ENCODE measurements around the gene SSBP2. TPM values are rescaled to one million over a fixed set of nuclear protein-coding genes. Genes with fewer than 3 reads are reported as not detected.

SSBP2 gene
- total RNA-seq, 4 donors from 2014 or later: 10.9 to 22.3 (median 14.9) TPM

DNA sequence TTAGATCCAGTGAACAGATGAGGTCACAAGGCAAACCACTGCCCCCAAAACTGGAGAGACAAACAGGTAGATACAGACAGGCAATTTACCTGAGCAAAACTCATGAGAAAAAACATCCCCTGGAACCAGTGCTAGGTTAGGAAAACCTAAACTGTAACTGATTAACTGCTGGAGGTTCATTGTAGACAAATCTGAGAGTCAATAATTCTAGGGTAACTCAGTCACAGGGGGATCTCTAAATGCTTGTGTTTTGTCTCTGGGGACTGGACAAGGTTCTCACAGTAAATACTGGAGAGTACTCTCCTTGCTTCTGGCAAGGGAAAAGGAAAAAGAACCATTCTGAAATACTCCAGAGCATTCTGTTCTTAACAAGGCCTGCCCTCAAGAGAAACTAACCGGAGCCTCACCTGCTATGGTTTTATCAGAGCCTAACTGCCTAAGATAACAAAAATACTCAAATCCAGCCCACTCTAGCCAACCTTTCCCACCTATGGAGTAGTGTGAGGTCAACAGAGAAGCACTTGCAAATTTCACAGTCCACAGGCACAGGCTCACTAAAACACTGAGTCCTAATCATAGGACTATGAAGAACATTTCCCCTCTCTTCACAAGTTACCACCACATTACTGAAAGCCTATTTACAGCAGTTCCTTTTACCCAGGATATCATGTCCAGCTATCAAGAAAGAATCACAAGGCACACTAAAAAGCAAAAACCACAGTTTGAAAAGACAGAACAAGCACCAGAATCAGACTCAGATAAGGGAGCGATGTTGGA lies 217.1 kb downstream of the SSBP2 start:
- Histone ChIP-seq H3K9me3 (no peaks in the 10 kb centered on the region), H3K36me3 (no peaks in the 10 kb centered on the region), H3K4me3 (no peak overlapping the region), H3K27me3 (no peaks in the 10 kb centered on the region), H3K27ac (no peak overlapping the region), H3K4me1 (no peaks in the 10 kb centered on the region)
- DNase-seq: no peak
- TF ChIP-seq, protein P1, sequence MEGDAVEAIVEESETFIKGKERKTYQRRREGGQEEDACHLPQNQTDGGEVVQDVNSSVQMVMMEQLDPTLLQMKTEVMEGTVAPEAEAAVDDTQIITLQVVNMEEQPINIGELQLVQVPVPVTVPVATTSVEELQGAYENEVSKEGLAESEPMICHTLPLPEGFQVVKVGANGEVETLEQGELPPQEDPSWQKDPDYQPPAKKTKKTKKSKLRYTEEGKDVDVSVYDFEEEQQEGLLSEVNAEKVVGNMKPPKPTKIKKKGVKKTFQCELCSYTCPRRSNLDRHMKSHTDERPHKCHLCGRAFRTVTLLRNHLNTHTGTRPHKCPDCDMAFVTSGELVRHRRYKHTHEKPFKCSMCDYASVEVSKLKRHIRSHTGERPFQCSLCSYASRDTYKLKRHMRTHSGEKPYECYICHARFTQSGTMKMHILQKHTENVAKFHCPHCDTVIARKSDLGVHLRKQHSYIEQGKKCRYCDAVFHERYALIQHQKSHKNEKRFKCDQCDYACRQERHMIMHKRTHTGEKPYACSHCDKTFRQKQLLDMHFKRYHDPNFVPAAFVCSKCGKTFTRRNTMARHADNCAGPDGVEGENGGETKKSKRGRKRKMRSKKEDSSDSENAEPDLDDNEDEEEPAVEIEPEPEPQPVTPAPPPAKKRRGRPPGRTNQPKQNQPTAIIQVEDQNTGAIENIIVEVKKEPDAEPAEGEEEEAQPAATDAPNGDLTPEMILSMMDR (IDR thresholded peaks at IDR 0.05): no peak
- TF ChIP-seq POLR2A (IDR thresholded peaks at IDR 0.05): no peak

DNA sequence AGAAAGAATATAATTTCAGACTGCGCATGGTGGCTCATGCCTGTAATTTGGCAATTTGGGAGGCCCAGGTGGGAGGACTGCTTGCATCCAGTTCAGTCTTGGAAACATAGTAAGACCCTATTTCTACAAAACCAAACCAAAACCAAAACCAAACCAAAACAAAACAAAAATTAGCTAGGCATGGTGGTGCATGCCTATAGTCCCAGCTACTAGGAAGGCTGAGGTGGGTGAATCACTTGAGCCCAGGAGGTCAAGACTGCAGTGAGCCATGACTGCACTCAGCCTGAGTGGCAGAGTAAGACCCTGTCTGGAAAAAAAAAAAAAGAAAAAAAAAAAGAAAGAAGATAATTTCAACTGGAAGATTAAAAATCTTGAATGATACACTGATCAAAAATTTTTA lies 220.0 kb downstream of the SSBP2 start:
- Histone ChIP-seq H3K9me3 (no peaks in the 10 kb centered on the region), H3K27ac (no peak overlapping the region), H3K4me1 (no peaks in the 10 kb centered on the region), H3K4me3 (no peak overlapping the region), H3K36me3 (no peaks in the 10 kb centered on the region), H3K27me3 (no peaks in the 10 kb centered on the region)
- no peak for DNase-seq
- no peak for TF ChIP-seq POLR2A (IDR thresholded peaks at IDR 0.05)
- TF ChIP-seq, protein P1 (IDR thresholded peaks at IDR 0.05): no peak

DNA sequence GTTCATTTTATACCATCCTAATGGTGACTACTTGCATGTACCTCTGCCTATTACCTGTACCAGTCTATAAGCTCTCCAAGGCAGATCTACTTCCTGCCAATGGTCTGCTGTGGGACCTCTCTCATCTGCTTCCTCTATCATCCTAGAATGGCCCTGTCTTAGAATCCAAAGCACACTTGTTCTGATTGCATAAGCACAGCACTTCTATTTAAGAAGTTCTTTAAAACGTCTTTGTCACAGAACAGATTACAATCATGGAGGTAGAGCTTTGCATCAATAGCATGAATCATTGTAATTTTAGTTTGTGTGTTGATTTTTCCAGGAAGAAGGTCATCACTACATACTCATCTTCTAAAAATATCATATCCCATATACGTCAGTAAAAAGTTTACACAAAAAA lies 225.2 kb downstream of the SSBP2 start:
- no peaks in the 10 kb centered on the region for H3K9me3 ChIP-seq
- DNase-seq: no peak
- no peak overlapping the region for H3K27ac ChIP-seq
- TF ChIP-seq, protein P1 (IDR thresholded peaks at IDR 0.05): no peak
- no peak for TF ChIP-seq POLR2A (IDR thresholded peaks at IDR 0.05)
- H3K4me3 ChIP-seq: no peak overlapping the region
- no peaks in the 10 kb centered on the region for H3K27me3 ChIP-seq
- H3K4me1 ChIP-seq: no peaks in the 10 kb centered on the region
- H3K36me3 ChIP-seq: no peaks in the 10 kb centered on the region

DNA sequence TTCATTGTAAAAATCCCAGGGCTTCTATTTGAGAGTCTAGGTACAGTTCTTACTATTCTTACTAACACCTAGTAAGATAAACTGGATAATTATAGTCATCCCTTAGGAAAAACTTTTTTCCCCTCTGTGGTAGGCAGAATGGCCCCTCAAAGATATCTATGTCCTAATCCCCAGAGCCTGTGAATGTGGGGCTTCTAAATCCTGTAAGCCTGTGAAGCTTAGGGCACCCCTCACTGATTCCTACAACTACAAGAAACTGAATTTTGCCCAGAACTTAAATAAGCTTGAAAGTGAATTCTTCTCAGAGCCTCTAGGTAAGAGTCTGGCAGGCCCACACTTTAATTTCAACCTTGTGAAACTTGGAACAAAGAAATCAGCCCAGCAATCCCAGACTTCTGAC lies 226.9 kb downstream of the SSBP2 start:
- no peaks in the 10 kb centered on the region for H3K27me3 ChIP-seq
- no peak overlapping the region for H3K27ac ChIP-seq
- H3K36me3 ChIP-seq: no peaks in the 10 kb centered on the region
- H3K9me3 ChIP-seq: no peaks in the 10 kb centered on the region
- DNase-seq: no peak
- no peak overlapping the region for H3K4me3 ChIP-seq
- no peak for TF ChIP-seq POLR2A (IDR thresholded peaks at IDR 0.05)
- TF ChIP-seq, protein P1 (IDR thresholded peaks at IDR 0.05): no peak
- H3K4me1 ChIP-seq: no peaks in the 10 kb centered on the region

DNA sequence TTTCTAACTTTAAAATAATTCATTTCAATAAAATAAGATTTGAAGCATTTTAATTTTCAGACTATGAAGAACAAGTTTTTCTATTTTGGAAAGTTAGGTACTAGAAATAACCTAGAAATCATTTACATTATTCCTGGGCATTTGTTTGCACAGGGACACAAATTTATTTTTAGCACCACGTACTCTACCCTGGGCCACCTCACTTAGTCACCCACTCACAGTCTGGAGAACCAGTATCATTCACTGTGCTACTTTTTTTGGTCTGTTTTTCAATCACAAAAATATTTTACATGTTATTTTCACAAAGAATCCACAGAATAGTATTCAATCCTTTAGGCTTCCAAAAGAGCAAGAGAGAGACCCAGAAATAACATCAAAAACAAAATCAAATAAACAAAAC lies 228.3 kb downstream of the SSBP2 start:
- Histone ChIP-seq H3K4me1 (no peaks in the 10 kb centered on the region), H3K27ac (no peak overlapping the region), H3K9me3 (no peaks in the 10 kb centered on the region), H3K36me3 (no peaks in the 10 kb centered on the region), H3K27me3 (no peaks in the 10 kb centered on the region), H3K4me3 (no peak overlapping the region)
- DNase-seq: no peak
- TF ChIP-seq POLR2A (IDR thresholded peaks at IDR 0.05): no peak
- TF ChIP-seq, protein P1 (IDR thresholded peaks at IDR 0.05): no peak

Measured in Peyer's patch (tissue), 4 donors.